ENCODE data around the gene OR9K2. TPM values are rescaled to one million over a fixed set of nuclear protein-coding genes. Genes with fewer than 3 reads are reported as not detected.

Gene OR9K2, protein sequence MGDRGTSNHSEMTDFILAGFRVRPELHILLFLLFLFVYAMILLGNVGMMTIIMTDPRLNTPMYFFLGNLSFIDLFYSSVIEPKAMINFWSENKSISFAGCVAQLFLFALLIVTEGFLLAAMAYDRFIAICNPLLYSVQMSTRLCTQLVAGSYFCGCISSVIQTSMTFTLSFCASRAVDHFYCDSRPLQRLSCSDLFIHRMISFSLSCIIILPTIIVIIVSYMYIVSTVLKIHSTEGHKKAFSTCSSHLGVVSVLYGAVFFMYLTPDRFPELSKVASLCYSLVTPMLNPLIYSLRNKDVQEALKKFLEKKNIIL
- total RNA-seq (2022; extraction: Qiagen RNA extraction), result not detected in 5 replicates

GRCh38 chr12:55126106-55126505 is at the start of gene OR9K2:
Gene OR9K2, plus strand, starts transcription at chr12:55126406. Its CDS starts 3,429 bp downstream, at chr12:55129835.

Other genes starting within 250 kb of the OR9K2 start
- not detected in 5 replicates for gene TESPA1, start 141.6 kb upstream of the OR9K2 start, total RNA-seq (2022; extraction: Qiagen RNA extraction)
- gene NEUROD4, start 106.4 kb upstream of the OR9K2 start, total RNA-seq (2022; extraction: Qiagen RNA extraction), result not detected in 5 replicates
- gene OR10A7, start 94.6 kb downstream of the OR9K2 start, total RNA-seq (2022; extraction: Qiagen RNA extraction), result not detected in 5 replicates
- not detected in 5 replicates for gene OR6C74, start 118.2 kb downstream of the OR9K2 start, total RNA-seq (2022; extraction: Qiagen RNA extraction)
- not detected in 5 replicates for gene OR6C6, start 170.2 kb downstream of the OR9K2 start, total RNA-seq (2022; extraction: Qiagen RNA extraction)
- not detected in 5 replicates for gene OR6C1, start 187.9 kb downstream of the OR9K2 start, total RNA-seq (2022; extraction: Qiagen RNA extraction)
- gene OR6C3, start 204.3 kb downstream of the OR9K2 start, total RNA-seq (2022; extraction: Qiagen RNA extraction), result not detected in 5 replicates
- not detected in 5 replicates for gene OR6C75, start 236.6 kb downstream of the OR9K2 start, total RNA-seq (2022; extraction: Qiagen RNA extraction)

Measured in A549 treated with Mapracorat at 1 μM for 4 hours (cell line).